ENCODE results near the gene MICAL1. TPM values are rescaled to one million over a fixed set of nuclear protein-coding genes. Genes with fewer than 3 reads are reported as not detected.

Gene MICAL1
- polyA plus RNA-seq, 1 donor from 2014 or later: 54.2 TPM

GRCh38 chr6:109460161-109460829, 4.7 kb upstream of the MICAL1 start:
- no peaks in the 10 kb centered on the region for H3K9me2 ChIP-seq (ENCODE audit: insufficient read depth, low read length)
- H3K9ac ChIP-seq (ENCODE audit: low read length): no peak overlapping the region
- H3K4me3 ChIP-seq (ENCODE audit: low read length): no peak overlapping the region
- no peak overlapping the region for H3K27ac ChIP-seq (ENCODE audit: low read length)
- H2AFZ ChIP-seq (ENCODE audit: low read depth, low read length): no peak overlapping the region
- TF ChIP-seq, protein P1, sequence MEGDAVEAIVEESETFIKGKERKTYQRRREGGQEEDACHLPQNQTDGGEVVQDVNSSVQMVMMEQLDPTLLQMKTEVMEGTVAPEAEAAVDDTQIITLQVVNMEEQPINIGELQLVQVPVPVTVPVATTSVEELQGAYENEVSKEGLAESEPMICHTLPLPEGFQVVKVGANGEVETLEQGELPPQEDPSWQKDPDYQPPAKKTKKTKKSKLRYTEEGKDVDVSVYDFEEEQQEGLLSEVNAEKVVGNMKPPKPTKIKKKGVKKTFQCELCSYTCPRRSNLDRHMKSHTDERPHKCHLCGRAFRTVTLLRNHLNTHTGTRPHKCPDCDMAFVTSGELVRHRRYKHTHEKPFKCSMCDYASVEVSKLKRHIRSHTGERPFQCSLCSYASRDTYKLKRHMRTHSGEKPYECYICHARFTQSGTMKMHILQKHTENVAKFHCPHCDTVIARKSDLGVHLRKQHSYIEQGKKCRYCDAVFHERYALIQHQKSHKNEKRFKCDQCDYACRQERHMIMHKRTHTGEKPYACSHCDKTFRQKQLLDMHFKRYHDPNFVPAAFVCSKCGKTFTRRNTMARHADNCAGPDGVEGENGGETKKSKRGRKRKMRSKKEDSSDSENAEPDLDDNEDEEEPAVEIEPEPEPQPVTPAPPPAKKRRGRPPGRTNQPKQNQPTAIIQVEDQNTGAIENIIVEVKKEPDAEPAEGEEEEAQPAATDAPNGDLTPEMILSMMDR (IDR thresholded peaks at IDR 0.05; ENCODE audit: poor library complexity, severe bottlenecking): no peak
- TF ChIP-seq, protein P2, sequence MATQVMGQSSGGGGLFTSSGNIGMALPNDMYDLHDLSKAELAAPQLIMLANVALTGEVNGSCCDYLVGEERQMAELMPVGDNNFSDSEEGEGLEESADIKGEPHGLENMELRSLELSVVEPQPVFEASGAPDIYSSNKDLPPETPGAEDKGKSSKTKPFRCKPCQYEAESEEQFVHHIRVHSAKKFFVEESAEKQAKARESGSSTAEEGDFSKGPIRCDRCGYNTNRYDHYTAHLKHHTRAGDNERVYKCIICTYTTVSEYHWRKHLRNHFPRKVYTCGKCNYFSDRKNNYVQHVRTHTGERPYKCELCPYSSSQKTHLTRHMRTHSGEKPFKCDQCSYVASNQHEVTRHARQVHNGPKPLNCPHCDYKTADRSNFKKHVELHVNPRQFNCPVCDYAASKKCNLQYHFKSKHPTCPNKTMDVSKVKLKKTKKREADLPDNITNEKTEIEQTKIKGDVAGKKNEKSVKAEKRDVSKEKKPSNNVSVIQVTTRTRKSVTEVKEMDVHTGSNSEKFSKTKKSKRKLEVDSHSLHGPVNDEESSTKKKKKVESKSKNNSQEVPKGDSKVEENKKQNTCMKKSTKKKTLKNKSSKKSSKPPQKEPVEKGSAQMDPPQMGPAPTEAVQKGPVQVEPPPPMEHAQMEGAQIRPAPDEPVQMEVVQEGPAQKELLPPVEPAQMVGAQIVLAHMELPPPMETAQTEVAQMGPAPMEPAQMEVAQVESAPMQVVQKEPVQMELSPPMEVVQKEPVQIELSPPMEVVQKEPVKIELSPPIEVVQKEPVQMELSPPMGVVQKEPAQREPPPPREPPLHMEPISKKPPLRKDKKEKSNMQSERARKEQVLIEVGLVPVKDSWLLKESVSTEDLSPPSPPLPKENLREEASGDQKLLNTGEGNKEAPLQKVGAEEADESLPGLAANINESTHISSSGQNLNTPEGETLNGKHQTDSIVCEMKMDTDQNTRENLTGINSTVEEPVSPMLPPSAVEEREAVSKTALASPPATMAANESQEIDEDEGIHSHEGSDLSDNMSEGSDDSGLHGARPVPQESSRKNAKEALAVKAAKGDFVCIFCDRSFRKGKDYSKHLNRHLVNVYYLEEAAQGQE (IDR thresholded peaks at IDR 0.05; ENCODE audit: borderline replicate concordance): no peak
- no peak for TF ChIP-seq TAF1 (IDR thresholded peaks at IDR 0.05; ENCODE audit: low read depth)
- no peak for TF ChIP-seq RAD21 (conservative IDR thresholded peaks at IDR 0.05)
- TF ChIP-seq MXI1 (conservative IDR thresholded peaks at IDR 0.05; ENCODE audit: poor library complexity, severe bottlenecking): no peak
- H3K9me3 ChIP-seq (ENCODE audit: low read length): no peaks in the 10 kb centered on the region
- no peaks in the 10 kb centered on the region for H3K27me3 ChIP-seq (ENCODE audit: insufficient read depth, low read depth, low read length)
- no peak overlapping the region for H3K4me2 ChIP-seq (ENCODE audit: low read length)
- no peaks in the 10 kb centered on the region for H3K79me2 ChIP-seq (replicated peaks; ENCODE audit: insufficient read depth, low read length)
- H3F3A ChIP-seq (ENCODE audit: insufficient read depth, low read length, poor library complexity, severe bottlenecking): no peaks in the 10 kb centered on the region
- H4K20me1 ChIP-seq (ENCODE audit: insufficient read depth): peaks cover 2% of the 10 kb centered on the region
- peaks cover 12% of the 10 kb centered on the region for H3K36me3 ChIP-seq (ENCODE audit: insufficient read depth, low read length)

DNA sequence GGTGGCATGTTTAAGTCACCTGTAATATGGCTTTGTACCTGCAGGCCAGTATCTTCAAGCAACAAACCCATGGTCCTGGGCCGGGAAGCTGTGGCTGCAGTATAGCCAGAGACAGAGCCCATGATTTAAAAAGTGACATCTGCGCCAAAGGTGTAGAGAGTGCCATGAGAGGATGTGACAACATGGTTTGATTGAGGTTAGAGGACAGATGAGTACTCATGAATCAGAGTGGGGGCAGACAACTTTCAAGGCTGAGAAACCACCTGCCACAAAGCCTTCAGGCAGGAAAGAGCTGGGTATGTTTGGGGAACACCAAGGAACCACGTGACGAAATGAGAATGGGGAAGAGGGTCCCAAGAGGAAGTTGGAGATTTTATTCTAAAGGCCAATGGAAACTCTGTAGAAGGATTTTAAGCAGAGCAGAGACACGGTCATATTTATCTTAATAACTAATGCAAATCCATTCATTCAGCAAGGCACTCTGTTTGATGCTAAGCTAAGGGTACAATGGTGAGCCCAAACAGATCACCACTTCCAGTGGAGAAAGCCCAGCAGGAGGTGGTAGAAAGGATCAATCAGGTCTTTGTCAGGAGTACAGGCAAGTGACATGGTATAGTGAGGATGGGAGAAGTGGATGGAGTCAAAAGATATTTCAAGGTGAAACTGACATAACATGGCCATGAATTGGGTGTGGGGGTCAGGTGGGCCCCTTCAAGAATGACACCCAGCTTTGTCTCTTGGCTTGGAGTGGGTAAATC, 3.4 kb upstream of the MICAL1 start:
- H3K9ac ChIP-seq (ENCODE audit: low read length): no peak overlapping the region
- no peaks in the 10 kb centered on the region for H3K9me3 ChIP-seq (ENCODE audit: low read length)
- peaks cover 8% of the 10 kb centered on the region for H3K36me3 ChIP-seq (ENCODE audit: insufficient read depth, low read length)
- H3K4me3 ChIP-seq (ENCODE audit: low read length): no peak overlapping the region
- no peaks in the 10 kb centered on the region for H3K27me3 ChIP-seq (ENCODE audit: insufficient read depth, low read depth, low read length)
- H3F3A ChIP-seq (ENCODE audit: insufficient read depth, low read length, poor library complexity, severe bottlenecking): no peaks in the 10 kb centered on the region
- no peak overlapping the region for H2AFZ ChIP-seq (ENCODE audit: low read depth, low read length)
- H3K9me2 ChIP-seq (ENCODE audit: insufficient read depth, low read length): no peaks in the 10 kb centered on the region
- H4K20me1 ChIP-seq (ENCODE audit: insufficient read depth): no peaks in the 10 kb centered on the region
- no peak overlapping the region for H3K4me2 ChIP-seq (ENCODE audit: low read length)
- no peak overlapping the region for H3K27ac ChIP-seq (ENCODE audit: low read length)
- H3K79me2 ChIP-seq (replicated peaks; ENCODE audit: insufficient read depth, low read length): peaks cover 8% of the 10 kb centered on the region
- TF ChIP-seq, protein P1 (IDR thresholded peaks at IDR 0.05; ENCODE audit: poor library complexity, severe bottlenecking): no peak
- TF ChIP-seq POLR2AphosphoS5 (IDR thresholded peaks at IDR 0.05) (no peak), RAD21 (conservative IDR thresholded peaks at IDR 0.05) (no peak), MXI1 (conservative IDR thresholded peaks at IDR 0.05; ENCODE audit: poor library complexity, severe bottlenecking) (no peak), TAF1 (IDR thresholded peaks at IDR 0.05; ENCODE audit: low read depth) (no peak), SMC3 (conservative IDR thresholded peaks at IDR 0.05; ENCODE audit: poor library complexity) (no peak), EZH2 (IDR thresholded peaks at IDR 0.05; ENCODE audit: borderline replicate concordance, insufficient read depth, low read length, poor library complexity, severe bottlenecking) (no peak)
- TF ChIP-seq, protein P2 (IDR thresholded peaks at IDR 0.05; ENCODE audit: borderline replicate concordance): no peak

Data from neural cell (in vitro differentiated cells).